Testis (tissue), 2 donors: ENCODE measurements around the gene EXOC8.

Experiments
- POLR2A ChIP-seq: fragments of 450-650 bp; IDR thresholded peaks from one replicate; pipeline ENCODE4 v1.6.1; 2017; ENCODE audit warnings: antibody characterized with exemption, mild to moderate bottlenecking, moderate library complexity
- TF ChIP-seq, protein P1 (sequence below), 3 experiments: fragments of 450-650 bp in 2 of 3; fragments of 200-600 bp in 1 of 3; sonication (generic) in 1 of 3; IDR thresholded peaks; one replicate each; pipeline ENCODE4 v1.5.1; 2016 to 2019; ENCODE audit warnings: antibody characterized with exemption in 3 of 3, mild to moderate bottlenecking in 2 of 3, moderate library complexity in 1 of 3

- TF ChIP-seq, protein P1, sequence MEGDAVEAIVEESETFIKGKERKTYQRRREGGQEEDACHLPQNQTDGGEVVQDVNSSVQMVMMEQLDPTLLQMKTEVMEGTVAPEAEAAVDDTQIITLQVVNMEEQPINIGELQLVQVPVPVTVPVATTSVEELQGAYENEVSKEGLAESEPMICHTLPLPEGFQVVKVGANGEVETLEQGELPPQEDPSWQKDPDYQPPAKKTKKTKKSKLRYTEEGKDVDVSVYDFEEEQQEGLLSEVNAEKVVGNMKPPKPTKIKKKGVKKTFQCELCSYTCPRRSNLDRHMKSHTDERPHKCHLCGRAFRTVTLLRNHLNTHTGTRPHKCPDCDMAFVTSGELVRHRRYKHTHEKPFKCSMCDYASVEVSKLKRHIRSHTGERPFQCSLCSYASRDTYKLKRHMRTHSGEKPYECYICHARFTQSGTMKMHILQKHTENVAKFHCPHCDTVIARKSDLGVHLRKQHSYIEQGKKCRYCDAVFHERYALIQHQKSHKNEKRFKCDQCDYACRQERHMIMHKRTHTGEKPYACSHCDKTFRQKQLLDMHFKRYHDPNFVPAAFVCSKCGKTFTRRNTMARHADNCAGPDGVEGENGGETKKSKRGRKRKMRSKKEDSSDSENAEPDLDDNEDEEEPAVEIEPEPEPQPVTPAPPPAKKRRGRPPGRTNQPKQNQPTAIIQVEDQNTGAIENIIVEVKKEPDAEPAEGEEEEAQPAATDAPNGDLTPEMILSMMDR (IDR thresholded peaks at IDR 0.05) = no peak
- TF ChIP-seq POLR2A = no peak
These were observed 17.5 kb upstream of the EXOC8 start for GRCh38 chr1:231355171-231355570.
